ENCODE measurements around the gene PITPNB. TPM values are rescaled to one million over a fixed set of nuclear protein-coding genes. Genes with fewer than 3 reads are reported as not detected.

PITPNB gene
- total and polyA plus RNA-seq, 2 of the 13 experiments (the other 11 are each of a cell fraction or from before 2014, with no cell fraction given), result 17.0 to 30.1 TPM

DNA sequence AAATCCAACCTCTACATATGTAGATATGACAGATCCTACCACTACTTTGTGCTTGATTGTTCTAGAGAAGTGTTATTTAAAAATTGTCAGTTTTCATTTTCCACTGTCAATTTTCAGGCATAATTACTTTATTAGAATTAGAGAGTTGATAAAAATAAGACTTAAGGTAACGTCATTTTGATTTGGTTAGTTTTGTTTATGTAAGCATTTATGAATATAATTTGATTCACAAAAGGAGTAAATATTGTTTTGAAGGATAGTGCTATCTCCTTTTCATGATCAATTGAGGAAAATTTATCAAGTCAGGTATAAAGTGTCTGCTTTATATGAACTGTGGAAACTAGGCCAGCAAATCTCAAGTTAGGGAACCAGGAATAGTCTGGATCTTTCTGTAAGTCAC, 42.6 kb upstream of the PITPNB start:
- peaks cover 26% of the 10 kb centered on the region for H3K4me1 ChIP-seq (ENCODE audit: insufficient read depth, low read length)
- no peaks in the 10 kb centered on the region for H3K79me2 ChIP-seq (ENCODE audit: insufficient read depth, low read length)
- H3K9me3 ChIP-seq (ENCODE audit: low read length), result no peaks in the 10 kb centered on the region
- no peak overlapping the region for H3K27ac ChIP-seq (ENCODE audit: extremely low read length, insufficient read depth, low read length)
- H3K9ac ChIP-seq (ENCODE audit: insufficient read depth, low read depth, low read length), result no peak overlapping the region
- DNase-seq (ENCODE audit: low spot score), result no peak
- H3K4me2 ChIP-seq (ENCODE audit: low read depth, low read length), result no peak overlapping the region
- TF ChIP-seq CBX5 (CRISPR knock-in tag; IDR thresholded peaks at IDR 0.05; ENCODE audit: borderline replicate concordance), result no peak
- TF ChIP-seq MAFK (conservative IDR thresholded peaks at IDR 0.05 in 1 of 2, IDR thresholded peaks at IDR 0.05 in 1 of 2; ENCODE audit: low read length in 2 of 2), result peak; percentile 55 to 85
- peak; percentile 48; the same call in 1 of the 2 replicates for TF ChIP-seq MAFF (IDR thresholded peaks at IDR 0.05; ENCODE audit: low read depth, low read length)
- no peaks in the 10 kb centered on the region for H4K20me1 ChIP-seq (ENCODE audit: insufficient read depth, low read length)
- CTCF ChIA-PET (ENCODE audit: low intra/inter-chr PET ratio, low total read pairs), result no interaction called here
- H3K4me3 ChIP-seq (replicated peaks in 1 of 3; ENCODE audit: insufficient read depth in 1 of 3, low read depth in 2 of 3, low read length in 3 of 3), result no peak overlapping the region
- H3K36me3 ChIP-seq (replicated peaks in 1 of 2; ENCODE audit: control insufficient read depth in 1 of 2, insufficient read depth in 2 of 2, low read length in 2 of 2), result no peaks in the 10 kb centered on the region
- intact Hi-C loops (cut with micrococcal nuclease; ENCODE audit: unreplicated experiment), result no loop called here
- in situ Hi-C loops (cut with HindIII; ENCODE audit: extremely low pct_ligation_motif_present, low pct_unique_long_range_greater_than_20kb), result no loop called here
- POLR2A ChIA-PET, result no interaction called here
- 98% methylated on average over 1 of the region's 1 CpG for WGBS (ENCODE audit: low lambda C conversion rate)
- H2AFZ ChIP-seq (ENCODE audit: low read length), result no peak overlapping the region
- no TSS peak for BruUV-seq (replicated peaks)
- ATAC-seq, result no peak
- H3K27me3 ChIP-seq (ENCODE audit: control insufficient read depth in 1 of 2, insufficient read depth in 2 of 2, low read length in 2 of 2), result no peaks in the 10 kb centered on the region
- FAIRE-seq, result no peak

DNA sequence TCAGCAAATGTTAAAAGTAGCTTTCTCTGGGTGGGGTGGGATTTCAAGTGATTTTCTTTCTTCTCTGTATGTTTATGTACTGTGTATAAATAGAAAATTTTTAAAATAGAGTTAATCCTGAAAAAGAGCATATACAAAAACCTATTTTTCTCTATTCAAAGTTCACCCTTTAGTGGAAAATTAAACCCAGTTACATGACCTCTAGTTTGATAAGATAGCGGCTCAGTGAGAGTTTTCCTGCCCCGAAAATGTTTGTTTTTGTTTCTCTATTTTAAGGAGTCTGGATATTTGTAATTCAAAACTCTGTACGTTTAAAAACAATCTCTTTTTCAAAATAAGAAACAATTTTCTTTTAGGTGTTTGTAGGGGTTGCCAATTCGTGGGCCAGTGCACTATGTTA, 42.1 kb upstream of the PITPNB start:
- Histone ChIP-seq H2AFZ (ENCODE audit: low read length) (no peak overlapping the region), H3K9ac (ENCODE audit: insufficient read depth, low read depth, low read length) (no peak overlapping the region), H3K9me3 (ENCODE audit: low read length) (no peaks in the 10 kb centered on the region), H3K4me2 (ENCODE audit: low read depth, low read length) (no peak overlapping the region), H3K4me1 (ENCODE audit: insufficient read depth, low read length) (peaks cover 26% of the 10 kb centered on the region), H3K79me2 (ENCODE audit: insufficient read depth, low read length) (no peaks in the 10 kb centered on the region), H3K27ac (ENCODE audit: extremely low read length, insufficient read depth, low read length) (no peak overlapping the region), H3K4me3 (replicated peaks in 1 of 3; ENCODE audit: insufficient read depth in 1 of 3, low read depth in 2 of 3, low read length in 3 of 3) (no peak overlapping the region), H3K27me3 (ENCODE audit: control insufficient read depth in 1 of 2, insufficient read depth in 2 of 2, low read length in 2 of 2) (no peaks in the 10 kb centered on the region), H3K36me3 (replicated peaks in 1 of 2; ENCODE audit: control insufficient read depth in 1 of 2, insufficient read depth in 2 of 2, low read length in 2 of 2) (no peaks in the 10 kb centered on the region), H4K20me1 (ENCODE audit: insufficient read depth, low read length) (no peaks in the 10 kb centered on the region)
- no peak for FAIRE-seq
- WGBS (ENCODE audit: low lambda C conversion rate), result 82% methylated on average over 4 of the region's 4 CpGs
- ATAC-seq, result no peak
- BruUV-seq (replicated peaks), result no TSS peak
- intact Hi-C loops (cut with micrococcal nuclease; ENCODE audit: unreplicated experiment), result no loop called here
- no peak for DNase-seq (ENCODE audit: low spot score)
- CTCF ChIA-PET (ENCODE audit: low intra/inter-chr PET ratio, low total read pairs), result no interaction called here
- POLR2A ChIA-PET, result no interaction called here
- in situ Hi-C loops (cut with HindIII; ENCODE audit: extremely low pct_ligation_motif_present, low pct_unique_long_range_greater_than_20kb), result no loop called here
- TF ChIP-seq, protein P1, sequence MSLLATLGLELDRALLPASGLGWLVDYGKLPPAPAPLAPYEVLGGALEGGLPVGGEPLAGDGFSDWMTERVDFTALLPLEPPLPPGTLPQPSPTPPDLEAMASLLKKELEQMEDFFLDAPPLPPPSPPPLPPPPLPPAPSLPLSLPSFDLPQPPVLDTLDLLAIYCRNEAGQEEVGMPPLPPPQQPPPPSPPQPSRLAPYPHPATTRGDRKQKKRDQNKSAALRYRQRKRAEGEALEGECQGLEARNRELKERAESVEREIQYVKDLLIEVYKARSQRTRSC (CRISPR knock-in tag; IDR thresholded peaks at IDR 0.05; ENCODE audit: low read depth), result no peak
- TF ChIP-seq CHCHD3 (CRISPR knock-in tag; IDR thresholded peaks at IDR 0.05) (no peak), ZNF3 (CRISPR knock-in tag; IDR thresholded peaks at IDR 0.05) (no peak), ZNF432 (CRISPR knock-in tag; IDR thresholded peaks at IDR 0.05; ENCODE audit: borderline replicate concordance) (no peak), ZNF205 (CRISPR knock-in tag; IDR thresholded peaks at IDR 0.05) (no peak), DNMT3B (CRISPR knock-in tag; conservative IDR thresholded peaks at IDR 0.05) (no peak), JDP2 (CRISPR knock-in tag; IDR thresholded peaks at IDR 0.05; ENCODE audit: borderline replicate concordance) (no peak), PAX8 (CRISPR knock-in tag; IDR thresholded peaks at IDR 0.05; ENCODE audit: borderline replicate concordance) (no peak)
- TF ChIP-seq, protein P2, sequence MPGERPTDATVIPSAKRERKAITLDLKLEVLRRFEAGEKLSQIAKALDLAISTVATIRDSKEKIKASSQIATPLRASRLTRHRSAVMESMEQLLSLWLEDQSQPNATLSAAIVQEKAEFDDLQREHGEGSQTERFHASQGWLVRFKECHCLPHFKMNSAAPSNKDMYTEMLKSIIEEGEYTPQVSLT (CRISPR knock-in tag; IDR thresholded peaks at IDR 0.05; ENCODE audit: borderline replicate concordance, low read depth), result no peak
- TF ChIP-seq, protein P3, sequence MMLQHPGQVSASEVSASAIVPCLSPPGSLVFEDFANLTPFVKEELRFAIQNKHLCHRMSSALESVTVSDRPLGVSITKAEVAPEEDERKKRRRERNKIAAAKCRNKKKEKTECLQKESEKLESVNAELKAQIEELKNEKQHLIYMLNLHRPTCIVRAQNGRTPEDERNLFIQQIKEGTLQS (CRISPR knock-in tag; IDR thresholded peaks at IDR 0.05), result no peak
- TF ChIP-seq, protein P4, sequence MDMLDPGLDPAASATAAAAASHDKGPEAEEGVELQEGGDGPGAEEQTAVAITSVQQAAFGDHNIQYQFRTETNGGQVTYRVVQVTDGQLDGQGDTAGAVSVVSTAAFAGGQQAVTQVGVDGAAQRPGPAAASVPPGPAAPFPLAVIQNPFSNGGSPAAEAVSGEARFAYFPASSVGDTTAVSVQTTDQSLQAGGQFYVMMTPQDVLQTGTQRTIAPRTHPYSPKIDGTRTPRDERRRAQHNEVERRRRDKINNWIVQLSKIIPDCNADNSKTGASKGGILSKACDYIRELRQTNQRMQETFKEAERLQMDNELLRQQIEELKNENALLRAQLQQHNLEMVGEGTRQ (IDR thresholded peaks at IDR 0.05; ENCODE audit: low read depth, low read length), result no peak
- TF ChIP-seq, protein P4 (CRISPR knock-in tag; IDR thresholded peaks at IDR 0.05; ENCODE audit: borderline replicate concordance), result no peak
